ENCODE measurements around the gene ADAMTS20. TPM values are rescaled to one million over a fixed set of nuclear protein-coding genes. Genes with fewer than 3 reads are reported as not detected.

The ADAMTS20 gene
- total RNA-seq, 1 experiment from 2014 or later = 2.7 TPM

- Histone ChIP-seq H3K23me2 (ENCODE audit: insufficient read length, low read depth, low read length, poor library complexity, severe bottlenecking) (no peaks in the 10 kb centered on the region), H2AK5ac (ENCODE audit: insufficient read length, low read length) (no peak overlapping the region), H3K14ac (ENCODE audit: insufficient read depth, low read length) (no peak overlapping the region), H4K5ac (ENCODE audit: insufficient read length, low read depth, low read length) (no peak overlapping the region), H3T11ph (ENCODE audit: low read length) (no peak overlapping the region), H4K91ac (ENCODE audit: insufficient read length, low read depth, low read length) (no peak overlapping the region), H4K8ac (replicated peaks; ENCODE audit: insufficient read length, low read depth, low read length) (no peak overlapping the region), H3K23ac (ENCODE audit: insufficient read length, low read depth, low read length) (no peak overlapping the region), H3K9ac (ENCODE audit: extremely low read depth, insufficient read length, low read length) (no peak overlapping the region), H3K18ac (ENCODE audit: insufficient read length, low read depth, low read length) (no peak overlapping the region), H3K4me2 (ENCODE audit: insufficient read depth, insufficient read length, low read length) (no peak overlapping the region), H3K27me3 (ENCODE audit: insufficient read depth, low read length) (no peaks in the 10 kb centered on the region), H2BK20ac (ENCODE audit: low read depth, low read length, poor library complexity, severe bottlenecking) (no peak overlapping the region), H2BK120ac (ENCODE audit: low read depth, low read length, poor library complexity, severe bottlenecking) (no peak overlapping the region), H2BK5ac (ENCODE audit: insufficient read length, low read length) (no peak overlapping the region), H3K79me1 (ENCODE audit: insufficient read depth, low read depth, low read length, poor library complexity, severe bottlenecking) (no peaks in the 10 kb centered on the region), H3K9me3 (ENCODE audit: control insufficient read depth, low read depth, low read length) (no peaks in the 10 kb centered on the region), H3K4ac (ENCODE audit: low read depth, low read length) (no peak overlapping the region), H3K79me2 (ENCODE audit: insufficient read depth, low read length) (no peaks in the 10 kb centered on the region), H2BK12ac (ENCODE audit: insufficient read length, low read depth, low read length) (no peak overlapping the region), H2AFZ (ENCODE audit: low read length) (no peak overlapping the region), H3K56ac (ENCODE audit: insufficient read length, low read depth, low read length) (no peak overlapping the region), H3K4me1 (ENCODE audit: insufficient read depth, low read length) (no peaks in the 10 kb centered on the region), H4K20me1 (ENCODE audit: control insufficient read depth, insufficient read depth, insufficient read length) (no peaks in the 10 kb centered on the region), H2BK15ac (ENCODE audit: low read depth, low read length) (no peak overlapping the region), H3K27ac (ENCODE audit: insufficient read length, low read depth, low read length) (no peak overlapping the region)
- H3K9me3 Mint-ChIP-seq = peaks cover 1 to 2% of the 10 kb centered on the region in 2 experiments; a peak in 2 of 5 replicates
- H3K36me3 Mint-ChIP-seq (ENCODE audit: insufficient read depth in 1 of 3, low read depth in 3 of 3) = peaks cover under 1 to 3% (median 2%) of the 10 kb centered on the region in 3 experiments; a peak in 4 of 7 replicates
- DNase-seq = no peak
- no CpG with 5 or more reads among the region's 3 CpGs for WGBS (ENCODE audit: extremely low coverage, insufficient read length, low lambda C conversion rate)
- H3K4me3 Mint-ChIP-seq = no peak overlapping the region
- H3K4me1 Mint-ChIP-seq = peaks cover 0 to 9% of the 10 kb centered on the region in 2 experiments; a peak in 2 of 4 replicates
- no peak for TF ChIP-seq CTCF (conservative IDR thresholded peaks at IDR 0.05)
- H3K27ac Mint-ChIP-seq = no peak overlapping the region
- no peaks in the 10 kb centered on the region for H3K27me3 Mint-ChIP-seq (ENCODE audit: low read depth)
These were observed 71.4 kb downstream of the ADAMTS20 start for GRCh38 chr12:43480591-43480990.
